T-helper 1 cell treated with Interleukin-12 subunit alpha and Interleukin-12 subunit beta and Interleukin-4 antibody, amounts not matched to agents 30 μg/mL and 1 μg/mL, for 36 hours (primary cell): Measurements from ENCODE around the gene SERPINA7.
"Not testable (repeated sequence)": the region's sequence is repeated elsewhere in the genome, so short reads cannot be mapped to it uniquely, and the experiment has no call there.

Source experiments
- H3K27ac Mint-ChIP-seq: one replicate; pipeline ENCODE4 v1.8.0; 2021; ENCODE audit warnings: mild to moderate bottlenecking, mixed read lengths
- H3K27me3 Mint-ChIP-seq: one replicate; pipeline ENCODE4 v1.8.0; 2021; ENCODE audit warnings: low read depth, mixed read lengths
- H3K36me3 Mint-ChIP-seq: one replicate; pipeline ENCODE4 v1.8.0; 2021; ENCODE audit warnings: low read depth, mixed read lengths
- H3K4me1 Mint-ChIP-seq: one replicate; pipeline ENCODE4 v1.8.0; 2021; ENCODE audit warnings: low read depth, mixed read lengths
- H3K4me3 Mint-ChIP-seq: one replicate; pipeline ENCODE4 v1.8.0; 2021; ENCODE audit warnings: mild to moderate bottlenecking, moderate library complexity, mixed read lengths
- H3K9me3 Mint-ChIP-seq: one replicate; pipeline ENCODE4 v1.8.0; 2021; ENCODE audit warnings: mixed read lengths

SERPINA7 gene

GRCh38 chrX:106000609-106001008, 37.9 kb downstream of the SERPINA7 start:
- not testable (repeated sequence) for H3K4me1 Mint-ChIP-seq

DNA sequence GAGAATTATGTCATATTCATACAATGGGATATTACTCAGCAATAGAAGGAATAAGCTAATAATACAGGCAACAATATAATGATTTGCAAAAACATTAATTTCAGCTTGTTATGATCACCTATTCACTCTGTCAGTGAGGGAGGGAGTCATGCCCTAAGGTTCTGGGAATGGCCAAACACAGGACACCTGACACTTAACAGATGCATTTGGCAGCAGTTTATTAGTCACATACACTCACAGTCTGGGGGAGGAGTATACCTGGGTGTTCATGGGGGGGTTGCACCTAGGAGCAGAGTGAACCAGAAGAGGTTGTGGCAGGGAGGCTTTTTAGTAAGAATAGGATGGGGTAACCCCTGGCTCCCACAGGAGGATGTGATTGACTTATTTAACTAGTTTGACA, 38.3 kb downstream of the SERPINA7 start:
- H3K27me3 Mint-ChIP-seq: no peaks in the 10 kb centered on the region

More at GRCh38 chrX:106000609-106001008, 37.9 kb downstream of the SERPINA7 start:
- not testable (repeated sequence) for H3K27ac Mint-ChIP-seq, H3K4me3 Mint-ChIP-seq, H3K9me3 Mint-ChIP-seq, H3K36me3 Mint-ChIP-seq, H3K27me3 Mint-ChIP-seq

DNA sequence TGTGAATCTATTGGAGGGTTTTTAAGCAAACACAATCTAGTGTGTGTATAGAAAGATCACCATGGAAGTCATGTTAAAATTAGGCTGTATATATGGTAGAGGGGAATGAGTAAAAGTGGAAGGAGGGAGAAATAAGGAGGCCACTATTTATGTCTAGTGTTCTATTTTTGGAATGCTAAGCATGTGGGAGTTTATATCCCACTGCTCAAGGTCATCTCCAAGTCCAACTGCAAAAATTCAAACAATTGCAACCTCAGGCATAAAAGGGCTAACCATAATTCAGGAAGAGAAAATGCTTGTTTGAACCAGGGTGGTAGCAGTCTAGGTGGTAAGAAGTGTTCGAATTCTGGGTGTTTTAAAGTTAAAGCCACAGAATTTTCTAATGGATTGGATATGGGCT, 39.2 kb downstream of the SERPINA7 start:
- Mint-ChIP-seq H3K27ac (no peak overlapping the region), H3K27me3 (no peaks in the 10 kb centered on the region), H3K9me3 (peaks cover 2% of the 10 kb centered on the region), H3K4me3 (no peak overlapping the region), H3K36me3 (no peaks in the 10 kb centered on the region), H3K4me1 (no peaks in the 10 kb centered on the region)

More for the DNA sequence above, 38.3 kb downstream of the SERPINA7 start:
- Mint-ChIP-seq H3K27ac (no peak overlapping the region), H3K36me3 (no peaks in the 10 kb centered on the region), H3K9me3 (peaks cover 5% of the 10 kb centered on the region), H3K4me1 (no peaks in the 10 kb centered on the region), H3K4me3 (no peak overlapping the region)

DNA sequence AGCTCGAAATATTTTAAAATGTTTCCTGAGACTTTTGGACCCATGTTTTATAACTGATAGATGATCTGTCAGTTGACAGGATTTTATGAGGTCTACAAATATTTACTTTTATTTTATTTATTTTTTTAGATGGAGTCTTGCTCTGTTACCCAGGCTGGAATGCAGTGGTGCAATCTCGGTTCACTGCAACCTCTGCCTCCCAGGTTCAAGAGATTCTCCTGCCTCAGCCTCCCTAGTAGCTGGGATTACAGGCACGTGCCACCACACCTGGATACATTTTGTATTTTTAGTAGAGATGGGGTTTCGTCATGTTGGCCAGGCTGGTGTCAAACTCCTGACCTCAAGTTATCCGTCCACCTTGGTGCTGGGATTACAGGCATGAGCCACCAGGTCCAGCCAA, 50.0 kb downstream of the SERPINA7 start:
- not testable (repeated sequence) for H3K4me3 Mint-ChIP-seq, H3K4me1 Mint-ChIP-seq, H3K9me3 Mint-ChIP-seq, H3K27me3 Mint-ChIP-seq, H3K36me3 Mint-ChIP-seq, H3K27ac Mint-ChIP-seq
